HG03175 (cell line): ENCODE measurements around the gene SYNGAP1.
A peak's percentile ranks its signal among the peaks of the same experiment; 100 is the strongest.
"Not testable (repeated sequence)": the region's sequence is repeated elsewhere in the genome, so short reads cannot be mapped to it uniquely, and the experiment has no call there.

Source experiments
- ATAC-seq: cut with Tn5 transposase; IDR thresholded peaks from one replicate; pipeline ENCODE4 v1.9.1; 2021; ENCODE audit warnings: mild to moderate bottlenecking, moderate library complexity; ENCODE audit not compliant: unreplicated experiment

SYNGAP1 gene

GRCh38 chr6:33399881-33400280 lies 20.0 kb upstream of the SYNGAP1 start:
- ATAC-seq = not testable (repeated sequence)

GRCh38 chr6:33404884-33405283 lies 15.0 kb upstream of the SYNGAP1 start:
- ATAC-seq = no peak

DNA sequence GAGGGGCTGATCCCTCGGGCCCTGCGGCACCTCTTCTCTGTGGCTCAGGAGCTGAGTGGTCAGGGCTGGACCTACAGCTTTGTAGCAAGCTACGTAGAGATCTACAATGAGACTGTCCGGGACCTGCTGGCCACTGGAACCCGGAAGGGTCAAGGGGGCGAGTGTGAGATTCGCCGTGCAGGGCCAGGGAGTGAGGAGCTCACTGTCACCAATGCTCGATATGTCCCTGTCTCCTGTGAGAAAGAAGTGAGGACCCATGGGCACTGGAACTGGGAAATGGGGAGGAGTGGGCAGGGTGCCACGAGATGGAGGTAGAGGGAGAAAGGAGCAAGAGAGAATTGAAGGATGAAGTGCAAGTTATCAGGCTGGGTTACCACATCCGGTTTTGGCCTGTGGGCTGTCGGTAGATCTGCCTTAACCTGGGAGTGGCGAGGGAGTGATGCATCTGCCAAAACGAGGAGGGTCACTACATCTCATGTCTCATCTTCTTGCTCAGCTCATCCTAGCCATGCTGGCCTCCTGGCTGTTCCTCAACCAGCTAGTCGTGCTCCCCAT lies 14.4 kb upstream of the SYNGAP1 start:
- no peak for ATAC-seq

DNA sequence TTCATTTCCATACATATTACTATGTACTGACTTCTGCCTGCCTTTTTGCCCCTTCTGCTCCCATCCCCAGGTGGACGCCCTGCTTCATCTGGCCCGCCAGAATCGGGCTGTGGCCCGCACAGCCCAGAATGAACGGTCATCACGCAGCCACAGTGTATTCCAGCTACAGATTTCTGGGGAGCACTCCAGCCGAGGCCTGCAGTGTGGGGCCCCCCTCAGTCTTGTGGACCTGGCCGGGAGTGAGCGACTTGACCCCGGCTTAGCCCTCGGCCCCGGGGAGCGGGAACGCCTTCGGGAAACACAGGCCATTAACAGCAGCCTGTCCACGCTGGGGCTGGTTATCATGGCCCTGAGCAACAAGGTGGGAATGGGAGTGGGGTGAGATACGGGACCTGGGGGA lies 13.7 kb upstream of the SYNGAP1 start:
- ATAC-seq = no peak

- ATAC-seq = no peak
Observed at GRCh38 chr6:33407132-33407718, 12.6 kb upstream of the SYNGAP1 start.

DNA sequence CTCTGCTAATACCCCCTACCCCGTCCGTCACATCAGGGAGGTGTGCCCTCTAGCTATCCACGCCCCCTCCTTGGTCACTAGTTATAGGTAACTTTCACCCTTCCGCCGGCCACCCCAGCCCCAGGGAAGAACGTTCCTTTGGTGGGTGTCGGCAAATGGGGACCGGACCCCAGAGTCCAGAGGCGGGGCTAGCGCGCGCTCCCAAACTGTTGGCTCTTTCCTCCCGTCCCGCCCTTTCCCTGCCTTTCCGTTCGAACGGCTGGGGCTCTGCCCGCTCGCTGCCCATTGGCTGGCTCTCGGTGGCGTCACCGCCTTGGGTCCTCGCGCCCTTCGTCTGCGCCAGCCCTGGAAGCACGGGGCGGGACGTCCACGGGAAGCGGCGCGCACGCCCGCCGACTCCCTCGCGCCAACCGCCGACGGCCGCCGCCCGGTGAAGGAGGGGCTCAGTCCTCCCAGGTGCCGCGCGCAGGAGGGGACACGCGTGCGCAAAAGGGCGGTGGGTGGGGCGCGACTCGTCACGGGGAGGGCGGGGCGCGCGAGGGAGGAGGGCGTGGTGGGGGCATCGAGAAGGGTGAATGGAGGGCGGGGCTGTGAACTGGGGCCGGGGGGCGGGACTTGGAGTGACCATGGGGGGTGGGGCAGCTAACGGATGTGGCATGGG lies 9.7 kb upstream of the SYNGAP1 start:
- ATAC-seq = peak; percentile 80

- ATAC-seq = peak; percentile 34
Observed at GRCh38 chr6:33410711-33411631, 8.9 kb upstream of the SYNGAP1 start, which contains the start of gene PHF1. Gene PHF1 (plus strand): TSS chr6:33411014. CDS start chr6:33412264, 1,250 bp downstream.

GRCh38 chr6:33411632-33412005 lies 8.2 kb upstream of the SYNGAP1 start:
- no peak for ATAC-seq

DNA sequence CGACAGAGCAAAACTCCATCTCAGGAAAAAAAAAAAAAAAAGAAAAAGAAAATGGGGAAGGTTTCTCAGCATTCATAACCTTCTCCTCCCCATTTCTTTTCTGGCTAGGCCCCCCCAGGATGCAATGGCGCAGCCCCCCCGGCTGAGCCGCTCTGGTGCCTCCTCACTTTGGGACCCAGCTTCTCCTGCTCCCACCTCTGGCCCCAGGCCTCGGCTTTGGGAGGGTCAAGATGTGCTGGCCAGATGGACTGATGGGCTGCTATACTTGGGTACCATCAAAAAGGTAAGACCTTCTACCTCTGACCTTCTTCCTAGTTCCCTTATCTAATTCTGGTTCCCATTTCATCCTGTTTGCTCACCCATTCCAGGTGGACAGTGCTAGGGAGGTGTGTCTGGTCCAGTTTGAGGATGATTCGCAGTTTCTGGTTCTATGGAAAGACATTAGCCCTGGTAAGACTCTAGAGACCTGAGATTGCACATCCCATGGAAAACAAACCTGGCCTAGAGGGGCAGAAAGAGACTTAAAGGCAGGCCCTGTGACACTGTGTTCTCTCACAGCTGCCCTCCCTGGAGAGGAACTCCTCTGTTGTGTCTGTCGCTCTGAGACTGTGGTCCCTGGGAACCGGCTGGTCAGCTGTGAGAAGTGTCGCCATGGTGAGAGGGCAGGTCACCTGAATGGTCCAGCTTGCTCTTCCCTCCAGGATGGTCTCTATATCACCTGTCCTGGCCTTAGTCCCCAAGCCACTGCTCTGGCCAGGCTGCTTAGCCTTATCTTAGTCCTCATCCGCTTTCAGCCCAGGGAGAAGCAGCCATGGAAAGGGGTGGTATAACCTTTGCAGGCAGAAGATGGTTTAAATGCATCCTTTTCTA lies 7.5 kb upstream of the SYNGAP1 start:
- no peak for ATAC-seq

- ATAC-seq = no peak
Observed at GRCh38 chr6:33413241-33414120, 6.4 kb upstream of the SYNGAP1 start.

- no peak for ATAC-seq
Observed at GRCh38 chr6:33414592-33415271, 5.1 kb upstream of the SYNGAP1 start.

DNA sequence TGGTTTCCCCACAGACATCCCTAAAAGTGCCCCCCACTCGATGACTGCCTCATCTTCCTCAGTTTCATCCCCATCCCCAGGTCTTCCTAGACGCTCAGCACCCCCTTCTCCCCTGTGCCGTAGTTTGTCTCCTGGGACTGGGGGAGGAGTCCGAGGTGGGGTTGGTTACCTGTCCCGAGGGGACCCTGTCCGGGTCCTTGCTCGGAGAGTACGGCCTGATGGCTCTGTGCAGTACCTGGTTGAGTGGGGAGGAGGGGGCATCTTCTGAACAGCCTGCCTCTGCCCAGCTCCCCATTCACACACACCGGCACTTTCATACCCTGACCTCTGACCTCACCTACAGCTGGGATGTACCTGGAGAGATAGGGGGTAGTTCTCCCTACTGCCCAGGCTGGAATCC lies 4.0 kb upstream of the SYNGAP1 start:
- ATAC-seq = no peak

DNA sequence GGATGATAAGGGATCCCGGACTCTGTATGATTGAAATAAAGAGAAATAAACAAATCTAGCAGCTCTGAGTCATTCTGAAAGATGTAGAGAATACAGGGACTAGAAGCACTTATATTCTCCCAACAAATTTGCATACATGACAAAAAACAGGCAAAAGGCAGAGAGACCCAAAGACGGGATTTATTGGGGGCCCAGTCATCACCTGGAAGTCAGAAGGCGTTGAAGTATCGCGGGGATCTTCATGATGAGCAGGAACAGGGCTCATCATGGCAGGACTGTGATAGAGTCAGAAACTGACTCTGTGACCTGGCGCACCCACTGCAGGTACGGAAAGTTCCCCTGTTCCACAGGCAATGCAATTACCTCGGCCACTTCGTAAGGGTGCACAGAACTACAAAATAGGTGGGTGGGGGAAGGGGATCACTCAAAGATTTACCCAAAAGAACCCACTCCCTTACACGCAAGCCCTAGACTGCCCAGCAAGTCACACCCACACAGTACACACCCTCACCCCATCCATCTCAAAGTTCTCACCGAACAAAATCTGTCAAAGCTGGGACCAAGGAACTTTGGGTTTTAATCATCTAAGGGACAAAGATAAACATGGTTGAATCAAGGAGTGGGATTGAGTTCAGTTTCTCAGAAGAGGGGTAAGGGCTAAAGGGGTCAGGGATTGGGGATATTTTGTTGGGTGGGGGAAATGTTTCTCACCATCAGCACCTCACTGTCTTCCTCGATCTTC lies 3.3 kb upstream of the SYNGAP1 start:
- no peak for ATAC-seq

DNA sequence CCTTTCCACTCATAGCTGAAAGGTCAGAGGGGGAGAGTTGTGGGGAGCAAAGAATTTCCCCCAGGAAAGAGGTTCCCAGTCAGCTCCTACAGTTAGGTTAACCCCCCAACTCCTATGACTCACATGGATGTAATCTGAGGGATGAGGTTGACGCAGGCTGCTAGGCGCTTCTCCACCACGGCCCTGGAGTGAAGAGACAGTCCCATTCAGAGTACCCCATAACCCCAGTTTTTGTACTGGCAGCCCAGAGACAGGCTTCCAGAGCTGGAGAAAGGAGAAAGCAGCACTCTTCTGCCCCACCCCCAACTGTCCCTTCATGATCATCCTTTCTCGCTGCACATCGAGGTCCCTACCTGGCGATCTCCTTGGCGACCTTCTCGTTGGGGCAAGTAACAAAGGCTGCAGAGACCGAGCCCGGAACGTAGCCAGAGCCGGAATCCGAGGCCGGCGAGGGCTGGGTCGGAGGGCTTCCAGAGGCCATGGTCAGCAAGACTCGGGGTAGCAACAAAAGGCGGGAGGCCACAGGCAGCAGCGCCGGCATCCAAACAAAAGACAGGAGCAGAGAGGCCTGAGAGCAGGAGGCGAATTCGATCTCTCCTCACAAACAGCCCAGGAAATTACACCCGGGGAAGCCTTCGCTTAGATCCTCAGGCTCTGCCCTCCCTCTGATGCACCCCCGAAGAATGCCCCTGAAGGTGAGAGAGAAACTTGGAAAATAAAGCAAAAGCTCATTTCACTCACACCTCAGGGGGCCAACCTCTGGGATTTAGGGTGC lies 2.5 kb upstream of the SYNGAP1 start:
- ATAC-seq = no peak

DNA sequence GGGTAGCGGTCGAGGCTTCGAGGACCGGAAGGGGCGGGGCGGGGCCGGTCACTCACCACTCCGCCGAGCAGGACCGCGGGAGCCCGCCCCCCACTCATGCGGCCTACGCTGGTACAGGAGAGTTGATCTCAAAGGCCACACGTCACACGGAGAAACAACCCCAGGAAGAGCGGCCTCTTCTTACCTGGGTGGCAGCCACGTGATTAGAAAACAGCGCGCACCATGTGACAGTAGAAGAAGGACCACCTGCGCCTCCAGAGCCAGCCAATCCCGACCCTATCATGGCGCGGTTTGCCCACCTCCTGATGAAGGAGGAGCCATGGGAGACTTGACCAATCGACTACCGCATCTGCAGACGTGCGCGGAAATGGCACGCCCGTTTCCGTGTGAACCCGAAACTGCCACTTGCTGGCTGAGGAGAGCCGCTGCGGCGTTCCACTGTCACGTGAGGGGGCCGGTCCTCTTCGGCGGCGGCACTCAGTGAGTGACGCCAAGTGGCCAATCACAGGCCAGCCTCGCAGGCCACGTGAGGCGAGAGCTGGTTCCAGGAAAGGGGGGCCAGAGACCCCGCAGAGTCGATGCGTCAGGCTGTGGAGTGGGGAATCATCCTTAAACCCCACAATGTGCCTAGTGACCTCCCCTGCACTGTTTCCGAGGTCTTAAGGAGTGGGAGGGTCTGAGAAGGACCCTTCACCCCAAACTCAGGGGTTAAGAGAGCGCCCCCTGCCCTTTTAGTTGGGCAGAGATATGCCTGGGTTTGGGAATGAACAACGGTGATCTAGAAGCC lies 1.8 kb upstream of the SYNGAP1 start, which contains the start of gene CUTA:
TSS of gene CUTA (minus strand) at position 205 of the 787 bp plus-strand sequence. CDS start at position 98, 107 bp downstream.
- ATAC-seq = peak; percentile 87

DNA sequence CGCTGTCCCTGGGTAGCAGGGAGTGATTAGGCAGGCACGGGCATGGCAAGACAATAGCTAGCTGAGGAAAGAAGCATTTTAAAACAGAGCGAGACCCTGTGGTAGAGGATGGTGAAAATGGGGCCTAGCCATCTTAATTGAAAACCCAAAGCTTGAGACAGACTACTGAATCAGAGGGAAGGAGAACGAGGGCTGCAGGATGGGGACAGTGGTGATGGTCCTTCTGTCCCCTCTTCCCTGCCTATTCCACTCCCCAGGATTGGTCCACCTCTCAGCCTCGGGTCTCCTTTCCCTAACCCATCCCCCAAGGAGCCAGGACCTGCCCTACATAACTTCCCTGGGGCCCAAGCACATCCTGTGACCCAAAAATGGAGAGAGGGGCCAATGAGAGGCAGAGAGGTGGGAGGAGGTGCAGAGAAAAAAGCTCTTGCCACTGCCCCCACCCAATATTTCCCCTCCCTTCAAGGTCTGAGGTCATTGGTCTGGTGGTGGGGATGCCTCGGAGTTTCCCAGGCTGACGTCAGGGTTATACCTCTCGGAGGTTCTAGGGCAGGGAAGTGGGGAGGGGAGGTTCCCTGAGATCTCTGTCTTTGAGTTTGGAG lies 1.1 kb upstream of the SYNGAP1 start:
- ATAC-seq = no peak
